Ishikawa (cell line): ENCODE results near the gene ECE2.

Experiments
- CEBPB ChIP-seq: IDR thresholded peaks from 2 replicates; pipeline ENCODE4 v1.6.1; 2012
- CREB1 ChIP-seq: IDR thresholded peaks from 2 replicates; pipeline ENCODE4 v1.6.1; 2012; ENCODE audit warnings: low read depth
- EGR1 ChIP-seq: IDR thresholded peaks from 2 replicates; pipeline ENCODE4 v1.6.1; 2012
- EP300 ChIP-seq: IDR thresholded peaks from 2 replicates; pipeline ENCODE4 v1.6.1; 2012; ENCODE audit warnings: borderline replicate concordance
- FOXM1 ChIP-seq: IDR thresholded peaks from 2 replicates; pipeline ENCODE4 v1.6.1; 2012; ENCODE audit warnings: low read depth, borderline replicate concordance
- MAX ChIP-seq: IDR thresholded peaks from 2 replicates; pipeline ENCODE4 v1.6.1; 2012
- NFIC ChIP-seq: IDR thresholded peaks from 2 replicates; pipeline ENCODE4 v1.6.1; 2012
- RAD21 ChIP-seq: IDR thresholded peaks from 2 replicates; pipeline ENCODE4 v1.6.1; 2012; ENCODE audit warnings: low read depth
- REST ChIP-seq: IDR thresholded peaks from 2 replicates; pipeline ENCODE4 v1.6.1; 2012; ENCODE audit warnings: low read depth, mild to moderate bottlenecking
- TAF1 ChIP-seq: IDR thresholded peaks from 2 replicates; pipeline ENCODE4 v1.6.1; 2012; ENCODE audit warnings: low read depth, mild to moderate bottlenecking
- TCF12 ChIP-seq: IDR thresholded peaks from 2 replicates; pipeline ENCODE4 v1.6.1; 2012; ENCODE audit warnings: low read depth
- TEAD4 ChIP-seq: IDR thresholded peaks from 2 replicates; pipeline ENCODE4 v1.6.1; 2012
- USF1 ChIP-seq: IDR thresholded peaks from 2 replicates; pipeline ENCODE4 v1.6.1; 2012
- YY1 ChIP-seq: IDR thresholded peaks from 2 replicates; pipeline ENCODE4 v1.6.1; 2012; ENCODE audit warnings: low read depth
- ZBTB7A ChIP-seq: IDR thresholded peaks from 2 replicates; pipeline ENCODE4 v1.6.1; 2012; ENCODE audit warnings: low read depth

The ECE2 gene

DNA sequence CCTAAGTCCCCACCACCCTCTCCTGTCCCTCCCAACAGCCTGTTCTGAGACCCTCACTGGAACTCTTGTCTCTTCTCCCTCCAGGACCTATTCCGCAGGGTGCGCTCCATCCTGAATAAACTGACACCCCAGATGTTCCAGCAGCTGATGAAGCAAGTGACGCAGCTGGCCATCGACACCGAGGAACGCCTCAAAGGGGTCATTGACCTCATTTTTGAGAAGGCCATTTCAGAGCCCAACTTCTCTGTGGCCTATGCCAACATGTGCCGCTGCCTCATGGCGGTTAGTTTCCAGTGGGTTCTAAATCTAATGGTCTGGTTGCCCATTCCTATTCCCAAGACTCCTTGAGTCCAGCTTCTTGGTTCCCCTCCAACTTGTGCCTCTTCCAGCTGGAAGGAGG lies 47.9 kb downstream of the ECE2 start:
- no peak for TF ChIP-seq TAF1
- TF ChIP-seq ZBTB7A: no peak
- TF ChIP-seq EGR1: no peak
- no peak for TF ChIP-seq EP300
- TF ChIP-seq TCF12: no peak

DNA sequence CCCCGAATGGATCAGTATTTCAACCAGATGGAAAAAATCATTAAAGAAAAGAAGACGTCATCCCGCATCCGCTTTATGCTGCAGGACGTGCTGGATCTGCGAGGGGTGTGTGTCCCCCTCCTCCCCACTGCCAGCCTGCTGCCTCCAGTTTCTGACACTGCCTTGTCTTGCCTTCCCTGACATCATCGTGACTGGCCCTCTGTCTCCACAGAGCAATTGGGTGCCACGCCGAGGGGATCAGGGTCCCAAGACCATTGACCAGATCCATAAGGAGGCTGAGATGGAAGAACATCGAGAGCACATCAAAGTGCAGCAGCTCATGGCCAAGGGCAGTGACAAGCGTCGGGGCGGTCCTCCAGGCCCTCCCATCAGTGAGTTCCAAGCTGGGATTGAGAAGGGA lies 49.4 kb downstream of the ECE2 start:
- TF ChIP-seq REST (no peak), TAF1 (no peak), CEBPB (no peak), CREB1 (no peak), TEAD4 (no peak), EGR1 (no peak), MAX (no peak), EP300 (no peak), FOXM1 (no peak), TCF12 (no peak), USF1 (no peak), NFIC (no peak), ZBTB7A (no peak), YY1 (no peak), RAD21 (no peak)

DNA sequence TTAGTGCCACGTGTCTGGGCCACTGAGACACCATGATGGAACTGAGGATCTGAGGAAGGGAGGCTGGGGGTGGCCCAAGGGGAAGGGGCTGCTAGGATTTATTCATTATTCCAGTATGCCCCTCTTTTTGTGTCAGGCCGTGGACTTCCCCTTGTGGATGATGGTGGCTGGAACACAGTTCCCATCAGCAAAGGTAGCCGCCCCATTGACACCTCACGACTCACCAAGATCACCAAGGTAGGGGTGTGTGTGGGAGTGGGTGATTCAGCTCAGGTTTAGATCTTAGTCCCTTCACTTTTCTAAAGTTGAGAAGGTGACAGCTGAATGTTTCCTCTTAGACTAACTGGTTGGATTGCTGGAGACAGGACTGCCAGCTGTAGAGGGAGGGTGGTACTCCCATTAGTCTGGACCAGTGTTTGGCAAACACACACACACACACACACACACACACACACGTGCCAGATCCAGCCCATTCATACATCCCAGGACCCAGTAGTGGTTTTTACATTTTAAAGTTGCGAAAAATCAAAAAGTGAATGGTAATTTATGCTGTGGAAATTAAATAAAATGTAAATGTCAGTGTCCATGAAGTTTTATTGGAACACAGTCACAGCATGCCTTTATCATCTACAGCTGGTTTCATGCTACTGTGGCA lies 50.0 kb downstream of the ECE2 start:
- TF ChIP-seq YY1 (no peak), EP300 (no peak), USF1 (no peak), TAF1 (no peak), NFIC (no peak), TCF12 (no peak), EGR1 (no peak), RAD21 (no peak), CEBPB (no peak), CREB1 (no peak), TEAD4 (no peak), FOXM1 (no peak), REST (no peak), ZBTB7A (no peak), MAX (no peak)

DNA sequence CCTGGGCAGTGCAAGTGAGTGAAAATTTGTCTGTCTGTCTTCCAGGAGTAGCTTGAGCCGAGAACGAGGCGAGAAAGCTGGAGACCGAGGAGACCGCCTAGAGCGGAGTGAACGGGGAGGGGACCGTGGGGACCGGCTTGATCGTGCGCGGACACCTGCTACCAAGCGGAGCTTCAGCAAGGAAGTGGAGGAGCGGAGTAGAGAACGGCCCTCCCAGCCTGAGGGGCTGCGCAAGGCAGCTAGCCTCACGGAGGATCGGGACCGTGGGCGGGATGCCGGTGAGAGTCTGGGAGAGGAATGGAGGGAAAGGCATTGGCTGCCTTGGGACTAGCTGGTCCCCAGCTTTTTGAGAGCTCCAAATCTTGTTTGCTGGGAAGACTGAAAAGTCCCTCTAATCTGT lies 51.3 kb downstream of the ECE2 start:
- no peak for TF ChIP-seq EP300
- TF ChIP-seq RAD21: no peak
- no peak for TF ChIP-seq FOXM1
- no peak for TF ChIP-seq TCF12
- TF ChIP-seq MAX: no peak
- no peak for TF ChIP-seq TEAD4
- no peak for TF ChIP-seq EGR1
- no peak for TF ChIP-seq USF1
- no peak for TF ChIP-seq REST
- no peak for TF ChIP-seq NFIC
- no peak for TF ChIP-seq TAF1
- no peak for TF ChIP-seq YY1
- TF ChIP-seq ZBTB7A: no peak
- TF ChIP-seq CEBPB: no peak
- no peak for TF ChIP-seq CREB1
